ENCODE measurements around the gene ABLIM2. TPM values are rescaled to one million over a fixed set of nuclear protein-coding genes. Genes with fewer than 3 reads are reported as not detected.

The ABLIM2 gene
- total RNA-seq, 1 experiment from 2014 or later: 2.7 TPM

- Histone ChIP-seq H3K4me1 (ENCODE audit: insufficient read depth, low read length, poor library complexity, severe bottlenecking) (peaks cover 6% of the 10 kb centered on the region), H3K27ac (ENCODE audit: low read depth, low read length, poor library complexity, severe bottlenecking) (no peak overlapping the region), H3K36me3 (ENCODE audit: insufficient read depth, low read length, poor library complexity, severe bottlenecking) (no peaks in the 10 kb centered on the region), H3K27me3 (replicated peaks; ENCODE audit: insufficient read depth, low read depth, low read length, poor library complexity) (no peaks in the 10 kb centered on the region), H3K4me3 (ENCODE audit: low read depth, low read length, poor library complexity, severe bottlenecking) (no peak overlapping the region), H3K9me3 (ENCODE audit: low read depth, low read length, poor library complexity, severe bottlenecking) (no peaks in the 10 kb centered on the region)
- ChIA-PET CTCF (no interaction called here), POLR2A (ENCODE audit: low non-redundant PET) (no interaction called here)
- no peak for DNase-seq (ENCODE audit: low spot score)
- no TSS peak for BruUV-seq (replicated peaks)
- TF ChIP-seq EZH2 (IDR thresholded peaks at IDR 0.05; ENCODE audit: borderline replicate concordance, low read depth, low read length, poor library complexity, severe bottlenecking): no peak
- intact Hi-C loops (cut with micrococcal nuclease; ENCODE audit: unreplicated experiment): no loop called here
Observed at GRCh38 chr4:8200302-8200975, 41.8 kb upstream of the ABLIM2 start.

- no peak for TF ChIP-seq EZH2 (IDR thresholded peaks at IDR 0.05; ENCODE audit: borderline replicate concordance, low read depth, low read length, poor library complexity, severe bottlenecking)
- TF ChIP-seq CTCF (conservative IDR thresholded peaks at IDR 0.05; ENCODE audit: low read depth, low read length): no peak
- no TSS peak for BruUV-seq (replicated peaks)
- no peak for DNase-seq (ENCODE audit: low spot score)
- H3K36me3 ChIP-seq (ENCODE audit: insufficient read depth, low read length, poor library complexity, severe bottlenecking): no peaks in the 10 kb centered on the region
- POLR2A ChIA-PET (ENCODE audit: low non-redundant PET): no interaction called here
- CTCF ChIA-PET: no interaction called here
- no peak overlapping the region for H3K4me3 ChIP-seq (ENCODE audit: low read depth, low read length, poor library complexity, severe bottlenecking)
- peak overlapping the region; percentile 5 for H3K27ac ChIP-seq (ENCODE audit: low read depth, low read length, poor library complexity, severe bottlenecking)
- H3K9me3 ChIP-seq (ENCODE audit: low read depth, low read length, poor library complexity, severe bottlenecking): no peaks in the 10 kb centered on the region
- peaks cover 6% of the 10 kb centered on the region for H3K4me1 ChIP-seq (ENCODE audit: insufficient read depth, low read length, poor library complexity, severe bottlenecking)
- intact Hi-C loops (cut with micrococcal nuclease; ENCODE audit: unreplicated experiment): no loop called here
- no peaks in the 10 kb centered on the region for H3K27me3 ChIP-seq (replicated peaks; ENCODE audit: insufficient read depth, low read depth, low read length, poor library complexity)
Observed at GRCh38 chr4:8199594-8200301, 41.1 kb upstream of the ABLIM2 start.

- intact Hi-C loops (cut with micrococcal nuclease; ENCODE audit: unreplicated experiment): no loop called here
- Histone ChIP-seq H3K27me3 (replicated peaks; ENCODE audit: insufficient read depth, low read depth, low read length, poor library complexity) (no peaks in the 10 kb centered on the region), H3K36me3 (ENCODE audit: insufficient read depth, low read length, poor library complexity, severe bottlenecking) (no peaks in the 10 kb centered on the region), H3K4me1 (ENCODE audit: insufficient read depth, low read length, poor library complexity, severe bottlenecking) (peaks cover 6% of the 10 kb centered on the region), H3K9me3 (ENCODE audit: low read depth, low read length, poor library complexity, severe bottlenecking) (no peaks in the 10 kb centered on the region), H3K27ac (ENCODE audit: low read depth, low read length, poor library complexity, severe bottlenecking) (peak within 1 kb of the TSS; percentile 5), H3K4me3 (ENCODE audit: low read depth, low read length, poor library complexity, severe bottlenecking) (no peak within 1 kb of the TSS)
- ChIA-PET CTCF (no interaction called here), POLR2A (ENCODE audit: low non-redundant PET) (no interaction called here)
- TF ChIP-seq EZH2 (IDR thresholded peaks at IDR 0.05; ENCODE audit: borderline replicate concordance, low read depth, low read length, poor library complexity, severe bottlenecking): no peak
- TF ChIP-seq CTCF (conservative IDR thresholded peaks at IDR 0.05; ENCODE audit: low read depth, low read length): no peak
- DNase-seq (ENCODE audit: low spot score): peak; percentile 60
- BruUV-seq (replicated peaks): no TSS peak
Observed at GRCh38 chr4:8198906-8199593, 40.4 kb upstream of the ABLIM2 start, which contains the start of gene SH3TC1. TSS of gene SH3TC1 (plus strand) at chr4:8199290. CDS start at chr4:8205195, 5,905 bp downstream.
